ENCODE measurements around the gene PDGFD.
A peak's percentile ranks its signal among the peaks of the same experiment; 100 is the strongest.

Gene PDGFD

GRCh38 chr11:104028476-104029263 is 135.3 kb downstream of the PDGFD start:
- Mint-ChIP-seq H3K27me3 (ENCODE audit: low read depth, poor library complexity) (peaks cover 3% of the 10 kb centered on the region), H3K4me1 (no peaks in the 10 kb centered on the region), H3K4me3 (no peak overlapping the region), H3K27ac (no peak overlapping the region), H3K9me3 (peaks cover 5% of the 10 kb centered on the region), H3K36me3 (ENCODE audit: low read depth) (no peaks in the 10 kb centered on the region)
- no peak for TF ChIP-seq CTCF (IDR thresholded peaks at IDR 0.05)
- no peak for DNase-seq

- Mint-ChIP-seq H3K27ac (no peak overlapping the region), H3K27me3 (ENCODE audit: low read depth, poor library complexity) (peaks cover 3% of the 10 kb centered on the region), H3K9me3 (no peaks in the 10 kb centered on the region), H3K4me3 (no peak overlapping the region), H3K4me1 (no peaks in the 10 kb centered on the region), H3K36me3 (ENCODE audit: low read depth) (no peaks in the 10 kb centered on the region)
- no peak for TF ChIP-seq CTCF (IDR thresholded peaks at IDR 0.05)
- no peak for DNase-seq
Measured at GRCh38 chr11:104024572-104024971, 139.4 kb downstream of the PDGFD start.

GRCh38 chr11:104015649-104016415 is 148.1 kb downstream of the PDGFD start:
- no peak for TF ChIP-seq CTCF (IDR thresholded peaks at IDR 0.05)
- Mint-ChIP-seq H3K36me3 (ENCODE audit: low read depth) (no peaks in the 10 kb centered on the region), H3K4me3 (no peak overlapping the region), H3K9me3 (no peaks in the 10 kb centered on the region), H3K27ac (peak overlapping the region; percentile 50), H3K27me3 (ENCODE audit: low read depth, poor library complexity) (no peaks in the 10 kb centered on the region), H3K4me1 (no peaks in the 10 kb centered on the region)
- DNase-seq = no peak

- no peak for TF ChIP-seq CTCF (IDR thresholded peaks at IDR 0.05)
- Mint-ChIP-seq H3K4me3 (no peak overlapping the region), H3K9me3 (no peaks in the 10 kb centered on the region), H3K36me3 (ENCODE audit: low read depth) (no peaks in the 10 kb centered on the region), H3K4me1 (peaks cover 7% of the 10 kb centered on the region), H3K27ac (no peak overlapping the region), H3K27me3 (ENCODE audit: low read depth, poor library complexity) (no peaks in the 10 kb centered on the region)
- no peak for DNase-seq
Measured at GRCh38 chr11:104011044-104011443, 152.9 kb downstream of the PDGFD start.

GRCh38 chr11:104009744-104010143 is 154.2 kb downstream of the PDGFD start:
- Mint-ChIP-seq H3K9me3 (no peaks in the 10 kb centered on the region), H3K4me1 (peaks cover 7% of the 10 kb centered on the region), H3K36me3 (ENCODE audit: low read depth) (no peaks in the 10 kb centered on the region), H3K4me3 (no peak overlapping the region), H3K27me3 (ENCODE audit: low read depth, poor library complexity) (no peaks in the 10 kb centered on the region), H3K27ac (peak overlapping the region; percentile 6)
- TF ChIP-seq CTCF (IDR thresholded peaks at IDR 0.05) = no peak
- DNase-seq = no peak
